Right lobe of liver (tissue), 4 donors: ENCODE measurements around the gene SRMS.

Experiments used
- POLR2A ChIP-seq: fragments of 450-650 bp; IDR thresholded peaks from one replicate; pipeline ENCODE4 v1.6.1; 2017; ENCODE audit warnings: antibody characterized with exemption, mild to moderate bottlenecking
- TF ChIP-seq, protein P1 (sequence below), 4 donors: fragments of 200-600 bp in 3 of 4; fragments of 450-650 bp in 1 of 4; IDR thresholded peaks; one replicate each; pipeline versions ENCODE4 v1.5.1 to v1.8.0; 2016 to 2022; ENCODE audit warnings: antibody characterized with exemption in 4 of 4, mild to moderate bottlenecking in 2 of 4
- donor health status: DM: no; HTN: no; CAD: no.
- donor health status: DM: no; HTN: no; CAD: no.
- donor health status: DM: no; HTN: yes; CAD: no.

DNA sequence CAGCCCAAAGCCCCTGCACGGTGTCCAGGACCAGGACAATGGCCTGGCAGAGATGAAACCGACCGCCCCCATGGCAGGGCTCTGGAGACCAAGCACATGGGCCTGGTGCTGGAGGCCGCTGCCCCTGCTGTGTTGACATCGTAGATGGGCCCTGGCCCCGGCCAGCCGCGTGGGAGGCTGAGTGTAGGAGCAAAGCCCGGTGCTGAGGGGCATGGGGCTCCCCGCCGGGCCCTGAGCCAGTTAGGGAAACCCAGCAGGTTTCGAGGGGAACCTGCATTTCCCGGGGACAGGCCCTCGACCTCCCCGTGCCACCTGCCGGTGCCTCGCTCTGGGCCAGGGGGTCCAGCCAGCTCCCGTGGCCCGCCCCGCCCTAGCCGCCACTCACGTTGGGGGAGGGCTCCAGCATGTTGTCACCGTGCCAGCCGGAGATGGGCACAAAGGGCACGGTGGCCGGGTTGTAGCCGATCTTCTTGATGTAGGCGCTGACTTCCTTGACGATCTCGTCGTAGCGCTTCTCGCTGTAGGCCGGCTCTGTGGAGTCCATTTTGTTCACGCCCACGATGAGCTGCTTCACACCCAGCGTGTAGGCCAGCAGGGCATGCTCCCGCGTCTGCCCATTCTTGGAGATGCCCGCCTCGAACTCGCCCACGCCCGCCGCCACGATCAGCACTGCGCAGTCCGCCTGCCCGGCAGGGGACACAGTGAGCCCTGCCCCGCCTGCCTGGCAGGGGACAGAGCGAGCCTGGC, 53.0 kb downstream of the SRMS start:
- TF ChIP-seq, protein P1, sequence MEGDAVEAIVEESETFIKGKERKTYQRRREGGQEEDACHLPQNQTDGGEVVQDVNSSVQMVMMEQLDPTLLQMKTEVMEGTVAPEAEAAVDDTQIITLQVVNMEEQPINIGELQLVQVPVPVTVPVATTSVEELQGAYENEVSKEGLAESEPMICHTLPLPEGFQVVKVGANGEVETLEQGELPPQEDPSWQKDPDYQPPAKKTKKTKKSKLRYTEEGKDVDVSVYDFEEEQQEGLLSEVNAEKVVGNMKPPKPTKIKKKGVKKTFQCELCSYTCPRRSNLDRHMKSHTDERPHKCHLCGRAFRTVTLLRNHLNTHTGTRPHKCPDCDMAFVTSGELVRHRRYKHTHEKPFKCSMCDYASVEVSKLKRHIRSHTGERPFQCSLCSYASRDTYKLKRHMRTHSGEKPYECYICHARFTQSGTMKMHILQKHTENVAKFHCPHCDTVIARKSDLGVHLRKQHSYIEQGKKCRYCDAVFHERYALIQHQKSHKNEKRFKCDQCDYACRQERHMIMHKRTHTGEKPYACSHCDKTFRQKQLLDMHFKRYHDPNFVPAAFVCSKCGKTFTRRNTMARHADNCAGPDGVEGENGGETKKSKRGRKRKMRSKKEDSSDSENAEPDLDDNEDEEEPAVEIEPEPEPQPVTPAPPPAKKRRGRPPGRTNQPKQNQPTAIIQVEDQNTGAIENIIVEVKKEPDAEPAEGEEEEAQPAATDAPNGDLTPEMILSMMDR (IDR thresholded peaks at IDR 0.05) = no peak
- no peak for TF ChIP-seq POLR2A
